Adrenal gland (tissue), 5 donors: ENCODE measurements around the gene ECI1.

Experiments used
- CTCF ChIP-seq, 6 experiments: fragments of 450-650 bp in 4 of 6; fragments of 200-600 bp in 2 of 6; sonication (generic) in 1 of 6; IDR thresholded peaks; 1 replicate in 5 of 6; 2 replicates in 1 of 6; pipeline versions ENCODE4 v1.5.1 to v1.8.0; 2016 to 2021; ENCODE audit warnings: antibody characterized with exemption in 6 of 6, mild to moderate bottlenecking in 2 of 6, moderate library complexity in 1 of 6
- POLR2A ChIP-seq, 2 donors: fragments of 450-650 bp; IDR thresholded peaks; one replicate each; pipeline ENCODE4 v1.6.1; 2017; ENCODE audit warnings: antibody characterized with exemption in 2 of 2, mild to moderate bottlenecking in 2 of 2, moderate library complexity in 1 of 2
- donor health status: DM: no; HTN: no; CAD: no.

GRCh38 chr16:2251296-2252111 is at the start of gene ECI1:
- TF ChIP-seq CTCF (IDR thresholded peaks at IDR 0.05) (peak; percentile 66 to 94 (median 72)), POLR2A (IDR thresholded peaks at IDR 0.05) (peak; percentile 59 to 92)
